GM18505 (cell line): ENCODE data around the gene CLCN6.
A peak's percentile ranks its signal among the peaks of the same experiment; 100 is the strongest.

Experiments
- ATAC-seq: cut with Tn5 transposase; IDR thresholded peaks from one replicate; pipeline ENCODE4 v1.9.1; 2021; ENCODE audit not compliant: unreplicated experiment
- POLR2A ChIP-seq: IDR thresholded peaks from 4 replicates; pipeline ENCODE4 v1.6.1; 2011; ENCODE audit warnings: borderline replicate concordance; ENCODE audit not compliant: insufficient read depth, insufficient read length; ENCODE audit errors: extremely low read depth

Gene CLCN6, protein sequence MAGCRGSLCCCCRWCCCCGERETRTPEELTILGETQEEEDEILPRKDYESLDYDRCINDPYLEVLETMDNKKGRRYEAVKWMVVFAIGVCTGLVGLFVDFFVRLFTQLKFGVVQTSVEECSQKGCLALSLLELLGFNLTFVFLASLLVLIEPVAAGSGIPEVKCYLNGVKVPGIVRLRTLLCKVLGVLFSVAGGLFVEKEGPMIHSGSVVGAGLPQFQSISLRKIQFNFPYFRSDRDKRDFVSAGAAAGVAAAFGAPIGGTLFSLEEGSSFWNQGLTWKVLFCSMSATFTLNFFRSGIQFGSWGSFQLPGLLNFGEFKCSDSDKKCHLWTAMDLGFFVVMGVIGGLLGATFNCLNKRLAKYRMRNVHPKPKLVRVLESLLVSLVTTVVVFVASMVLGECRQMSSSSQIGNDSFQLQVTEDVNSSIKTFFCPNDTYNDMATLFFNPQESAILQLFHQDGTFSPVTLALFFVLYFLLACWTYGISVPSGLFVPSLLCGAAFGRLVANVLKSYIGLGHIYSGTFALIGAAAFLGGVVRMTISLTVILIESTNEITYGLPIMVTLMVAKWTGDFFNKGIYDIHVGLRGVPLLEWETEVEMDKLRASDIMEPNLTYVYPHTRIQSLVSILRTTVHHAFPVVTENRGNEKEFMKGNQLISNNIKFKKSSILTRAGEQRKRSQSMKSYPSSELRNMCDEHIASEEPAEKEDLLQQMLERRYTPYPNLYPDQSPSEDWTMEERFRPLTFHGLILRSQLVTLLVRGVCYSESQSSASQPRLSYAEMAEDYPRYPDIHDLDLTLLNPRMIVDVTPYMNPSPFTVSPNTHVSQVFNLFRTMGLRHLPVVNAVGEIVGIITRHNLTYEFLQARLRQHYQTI

GRCh38 chr1:11805422-11806306, at the start of gene CLCN6, which contains the start of gene MTHFR:
TSS of gene CLCN6 (plus strand) at chr1:11806191. CDS start at chr1:11806263, 72 bp downstream.
TSS of gene MTHFR (minus strand) at chr1:11805964. CDS start at chr1:11803116, 2,848 bp downstream.
- TF ChIP-seq POLR2A = peak; percentile 86
- peak; percentile 78 for ATAC-seq

- no peak for ATAC-seq
- TF ChIP-seq POLR2A = no peak
Observed at GRCh38 chr1:11757047-11757446, 48.9 kb upstream of the CLCN6 start.

DNA sequence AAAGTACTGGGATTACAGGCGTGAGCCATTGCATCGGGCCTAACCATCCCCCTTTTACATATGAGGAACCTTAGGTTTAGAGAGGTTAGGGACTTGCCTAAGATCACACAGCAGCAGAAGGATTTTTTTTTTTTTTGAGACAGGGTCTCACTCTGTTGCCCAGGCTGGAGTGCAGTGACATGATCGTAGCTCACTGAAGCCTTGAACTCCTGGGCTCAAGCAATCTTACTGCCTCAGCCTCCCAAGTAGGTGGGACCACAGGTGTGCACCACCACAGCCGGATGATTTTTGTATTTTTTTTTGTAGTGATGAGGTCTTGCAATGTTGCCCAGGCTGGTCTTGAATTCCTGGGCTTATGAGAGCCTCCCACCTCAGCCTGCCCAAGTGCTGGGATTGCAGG, 46.2 kb upstream of the CLCN6 start:
- no peak for TF ChIP-seq POLR2A
- no peak for ATAC-seq

DNA sequence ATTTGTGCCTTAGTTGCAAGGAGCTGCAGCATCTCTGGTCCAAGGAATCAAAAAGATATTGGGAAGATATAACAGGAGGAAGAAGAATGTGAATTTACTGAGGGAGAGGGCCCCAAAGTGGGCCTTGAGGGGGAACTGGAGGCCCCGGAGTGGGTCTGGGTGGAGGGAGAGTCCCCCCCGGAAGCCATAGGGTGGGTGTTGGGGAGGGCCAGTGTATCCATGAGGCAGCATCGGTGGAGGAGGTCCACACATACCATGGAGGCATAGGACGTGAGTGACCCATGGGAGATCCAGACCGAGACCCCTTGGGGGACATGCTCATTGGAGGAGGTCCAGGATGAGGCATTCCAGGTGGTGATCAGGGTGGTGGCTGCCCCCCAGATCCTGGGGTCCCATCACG, 44.7 kb upstream of the CLCN6 start:
- TF ChIP-seq POLR2A = no peak
- ATAC-seq = no peak

DNA sequence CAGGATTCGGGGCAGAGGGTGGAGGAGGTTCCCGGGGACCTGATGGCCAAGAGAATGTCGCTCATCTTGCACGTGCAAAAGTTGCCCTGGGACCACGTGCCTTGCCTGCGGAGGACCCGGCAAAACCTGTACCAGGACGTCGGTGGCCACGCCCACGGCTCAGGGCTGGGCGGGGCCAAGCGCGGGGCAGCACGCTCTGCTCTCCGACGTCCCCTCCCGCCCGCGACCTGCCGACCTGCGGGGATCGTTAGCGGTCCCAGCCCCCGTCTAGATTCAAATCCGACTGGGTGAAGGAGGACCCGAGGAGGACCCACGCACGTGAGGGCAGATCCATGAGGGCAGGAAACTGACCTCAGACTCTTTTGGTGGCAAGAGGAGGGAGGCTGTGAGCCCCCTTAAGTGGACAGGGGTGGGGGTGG, 44.0 kb upstream of the CLCN6 start, which contains the start of gene C1orf167:
TSS of gene C1orf167 (plus strand) at position 206 of the 419 bp plus-strand sequence. CDS start 2,208 bp downstream, outside the sequence.
- TF ChIP-seq POLR2A = no peak
- no peak for ATAC-seq

- TF ChIP-seq POLR2A = no peak
- ATAC-seq = no peak
Observed at GRCh38 chr1:11764115-11764514, 41.9 kb upstream of the CLCN6 start.

DNA sequence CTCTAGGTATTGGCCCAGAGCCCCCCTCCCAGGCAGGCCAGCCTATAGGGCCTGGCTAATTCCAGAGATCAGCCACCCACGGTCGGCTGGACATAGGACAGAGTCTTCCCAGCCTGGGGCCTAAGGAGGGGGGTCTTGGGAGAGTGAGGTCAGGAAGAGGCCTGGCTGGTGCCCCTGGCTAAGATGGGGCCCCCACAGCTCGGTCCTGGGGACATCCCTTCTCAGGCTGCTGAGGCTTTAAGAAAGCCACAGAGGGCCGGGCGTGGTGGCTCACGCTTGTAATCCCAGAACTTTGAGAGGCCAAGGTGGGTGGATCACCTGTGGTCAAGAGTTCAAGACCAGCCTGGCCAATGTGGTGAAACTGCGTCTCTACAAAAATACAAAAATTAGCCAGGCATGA, 41.5 kb upstream of the CLCN6 start:
- TF ChIP-seq POLR2A = no peak
- ATAC-seq = no peak

- TF ChIP-seq POLR2A = no peak
- ATAC-seq = no peak
Observed at GRCh38 chr1:11765661-11766428, 40.1 kb upstream of the CLCN6 start.

DNA sequence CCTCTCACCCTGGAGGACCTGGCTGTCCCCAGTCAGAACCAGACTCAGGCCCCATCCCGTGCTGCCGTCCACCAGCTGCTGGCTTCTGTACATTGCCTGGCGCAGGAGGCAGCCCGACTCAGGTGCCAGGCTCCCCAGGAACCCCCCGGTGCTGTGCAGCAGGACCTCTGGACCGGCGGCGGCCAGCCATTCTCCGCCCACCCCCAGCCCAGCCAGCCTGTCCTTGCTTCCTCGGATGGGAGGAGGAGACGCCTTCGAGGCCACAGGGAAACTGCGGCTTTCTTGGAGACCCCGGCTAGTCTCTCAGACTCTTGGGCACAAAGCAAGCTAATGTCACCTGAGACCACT, 39.6 kb upstream of the CLCN6 start:
- ATAC-seq = no peak
- TF ChIP-seq POLR2A = no peak

DNA sequence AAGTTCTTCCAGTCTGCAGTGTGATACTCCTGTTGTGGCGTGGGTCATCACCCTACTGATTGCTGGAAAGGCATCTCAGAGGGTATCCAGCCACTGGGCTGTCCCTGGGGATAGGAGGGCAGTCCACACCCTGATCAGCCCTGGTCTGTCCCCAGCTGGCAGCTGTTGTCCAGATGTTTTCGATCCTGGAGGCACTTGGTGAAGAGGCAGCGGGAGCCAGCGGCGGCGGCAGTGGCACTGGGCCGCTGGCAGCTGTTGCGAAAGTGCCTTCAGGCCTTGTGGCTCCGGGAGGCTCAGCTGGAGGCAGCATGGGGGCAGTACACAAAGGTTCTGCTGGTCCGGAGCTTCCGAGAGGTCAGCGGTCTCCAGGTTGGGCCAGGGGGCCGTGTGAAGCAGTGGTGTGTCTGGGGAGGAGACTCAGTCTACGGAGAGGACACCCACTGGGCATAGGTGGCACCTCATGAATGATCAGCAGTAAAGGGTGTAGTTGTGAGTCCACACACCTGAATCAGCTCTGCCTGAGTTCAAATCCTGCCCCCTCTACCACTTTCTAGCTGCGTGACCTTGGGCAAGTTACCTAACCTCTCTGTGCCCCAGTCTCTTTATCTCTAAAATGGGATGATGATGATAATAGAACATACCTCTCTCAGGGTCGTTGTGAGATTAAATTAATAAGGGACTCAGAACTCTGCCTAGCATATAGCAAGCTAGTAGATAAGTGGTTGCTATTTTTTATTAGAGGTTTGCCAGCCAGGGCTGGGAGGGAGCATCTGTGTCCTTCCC, 37.9 kb upstream of the CLCN6 start:
- ATAC-seq = no peak

GRCh38 chr1:11768821-11769220, 37.2 kb upstream of the CLCN6 start:
- TF ChIP-seq POLR2A = no peak
- ATAC-seq = no peak

More for the DNA sequence above, 37.9 kb upstream of the CLCN6 start:
- TF ChIP-seq POLR2A = no peak

GRCh38 chr1:11769274-11769673, 36.7 kb upstream of the CLCN6 start:
- TF ChIP-seq POLR2A = no peak
- no peak for ATAC-seq

DNA sequence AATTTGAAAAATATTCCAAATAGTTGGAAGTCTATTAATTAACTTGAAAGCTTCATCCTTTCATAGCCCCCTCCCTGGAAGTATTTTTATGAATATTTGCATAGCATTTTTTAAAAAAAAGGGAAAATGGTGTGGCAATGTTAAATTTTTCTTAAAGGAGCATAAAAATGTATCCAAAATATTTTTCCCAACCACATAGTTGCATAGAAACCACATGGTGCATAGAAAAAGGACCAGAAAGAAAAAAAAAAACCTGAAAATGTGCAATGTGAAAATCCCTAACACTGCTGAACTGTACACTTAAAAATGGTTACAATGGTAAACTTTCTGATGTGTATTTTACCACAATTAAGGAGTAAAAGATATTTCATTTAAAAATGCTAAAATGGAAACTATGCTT, 36.0 kb upstream of the CLCN6 start:
- no peak for TF ChIP-seq POLR2A
- ATAC-seq = no peak
